Fibroblast of mammary gland (primary cell): ENCODE results near the gene EFCAB6.

Experiments
- DNase-seq: peaks from one replicate; pipeline ENCODE4 v3.0.0-alpha.2; 2010; ENCODE audit warnings: low read depth
- H3K4me3 ChIP-seq: 2 replicates; pipeline ENCODE4 v1.5.1; 2011; ENCODE audit warnings: low read depth, mild to moderate bottlenecking, low read length, moderate library complexity; ENCODE audit not compliant: control insufficient read depth
- CTCF ChIP-seq: conservative IDR thresholded peaks from 2 replicates; pipeline ENCODE4 v1.5.1; 2011; ENCODE audit warnings: low read depth, low read length, inconsistent platforms; ENCODE audit not compliant: control insufficient read depth, insufficient read depth

EFCAB6 gene

DNA sequence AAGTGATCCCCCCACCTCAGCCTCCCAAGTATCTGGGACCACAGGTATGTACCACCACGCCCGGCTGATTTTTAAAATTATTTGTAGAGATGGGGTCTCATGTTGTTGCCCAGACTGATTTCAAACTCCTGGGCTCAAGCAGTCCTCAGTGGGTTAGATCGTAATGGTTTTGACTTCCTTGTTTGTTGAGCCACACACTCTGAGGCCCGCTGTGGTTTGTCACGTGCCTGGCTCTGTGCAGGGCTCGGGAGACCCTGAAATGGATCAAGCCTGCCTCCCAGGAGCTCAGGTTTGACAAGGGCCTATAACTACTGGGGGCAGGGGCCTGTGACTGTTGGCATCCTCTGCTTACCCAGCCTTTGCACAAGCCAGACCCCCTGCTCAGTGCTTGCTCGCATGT lies 332.1 kb downstream of the EFCAB6 start:
- no peak overlapping the region for H3K4me3 ChIP-seq
- no peak for DNase-seq
- no peak for TF ChIP-seq CTCF

- no peak for DNase-seq
- no peak overlapping the region for H3K4me3 ChIP-seq
- TF ChIP-seq CTCF: no peak
These were observed 332.7 kb downstream of the EFCAB6 start for GRCh38 chr22:43479301-43479950.
